ENCODE measurements around the gene CADM2. TPM values are rescaled to one million over a fixed set of nuclear protein-coding genes. Genes with fewer than 3 reads are reported as not detected.

The CADM2 gene
- total RNA-seq, 1 donor from 2014 or later, result 3.5 TPM

- Mint-ChIP-seq H3K4me3 (no peak overlapping the region), H3K27me3 (ENCODE audit: low read depth) (no peaks in the 10 kb centered on the region), H3K4me1 (no peaks in the 10 kb centered on the region), H3K9me3 (no peaks in the 10 kb centered on the region), H3K27ac (ENCODE audit: unreplicated experiment) (no peak overlapping the region), H3K36me3 (ENCODE audit: low read depth) (no peaks in the 10 kb centered on the region)
- no peak for DNase-seq (ENCODE audit: low read depth, low spot score)
- TF ChIP-seq CTCF (conservative IDR thresholded peaks at IDR 0.05), result no peak
Observed at GRCh38 chr3:85838921-85839320, 880.1 kb downstream of the CADM2 start.

GRCh38 chr3:85842081-85842480 lies 883.3 kb downstream of the CADM2 start:
- TF ChIP-seq CTCF (conservative IDR thresholded peaks at IDR 0.05), result no peak
- Mint-ChIP-seq H3K27ac (ENCODE audit: unreplicated experiment) (no peak overlapping the region), H3K27me3 (ENCODE audit: low read depth) (no peaks in the 10 kb centered on the region), H3K36me3 (ENCODE audit: low read depth) (no peaks in the 10 kb centered on the region), H3K4me1 (no peaks in the 10 kb centered on the region), H3K4me3 (no peak overlapping the region), H3K9me3 (no peaks in the 10 kb centered on the region)
- DNase-seq (ENCODE audit: low read depth, low spot score), result no peak

GRCh38 chr3:85846940-85847339 lies 888.2 kb downstream of the CADM2 start:
- TF ChIP-seq CTCF (conservative IDR thresholded peaks at IDR 0.05), result no peak
- H3K4me1 Mint-ChIP-seq, result no peaks in the 10 kb centered on the region
- no peaks in the 10 kb centered on the region for H3K9me3 Mint-ChIP-seq
- no peak for DNase-seq (ENCODE audit: low read depth, low spot score)
- no peak overlapping the region for H3K27ac Mint-ChIP-seq (ENCODE audit: unreplicated experiment)
- H3K36me3 Mint-ChIP-seq (ENCODE audit: low read depth), result no peaks in the 10 kb centered on the region
- H3K4me3 Mint-ChIP-seq, result no peak overlapping the region
- H3K27me3 Mint-ChIP-seq (ENCODE audit: low read depth), result no peaks in the 10 kb centered on the region

- no peak for TF ChIP-seq CTCF (conservative IDR thresholded peaks at IDR 0.05)
- Mint-ChIP-seq H3K27me3 (ENCODE audit: low read depth) (no peaks in the 10 kb centered on the region), H3K9me3 (no peaks in the 10 kb centered on the region), H3K36me3 (ENCODE audit: low read depth) (no peaks in the 10 kb centered on the region), H3K4me1 (no peaks in the 10 kb centered on the region), H3K27ac (ENCODE audit: unreplicated experiment) (no peak overlapping the region), H3K4me3 (no peak overlapping the region)
- DNase-seq (ENCODE audit: low read depth, low spot score), result no peak
Observed at GRCh38 chr3:85851071-85851470, 892.3 kb downstream of the CADM2 start.

- no peak for TF ChIP-seq CTCF (conservative IDR thresholded peaks at IDR 0.05)
- Mint-ChIP-seq H3K4me3 (no peak overlapping the region), H3K27ac (ENCODE audit: unreplicated experiment) (no peak overlapping the region), H3K36me3 (ENCODE audit: low read depth) (no peaks in the 10 kb centered on the region), H3K9me3 (no peaks in the 10 kb centered on the region), H3K4me1 (no peaks in the 10 kb centered on the region), H3K27me3 (ENCODE audit: low read depth) (no peaks in the 10 kb centered on the region)
- no peak for DNase-seq (ENCODE audit: low read depth, low spot score)
Observed at GRCh38 chr3:85853805-85854204, 895.0 kb downstream of the CADM2 start.
